Panc1 (cell line): ENCODE data around the gene GRK3.

ENCODE experiments used
- CTCF ChIP-seq: fragments of 450-650 bp; IDR thresholded peaks from 2 replicates; pipeline ENCODE4 v1.5.1; 2017; ENCODE audit warnings: mild to moderate bottlenecking
- TCF7L2 ChIP-seq: IDR thresholded peaks from 2 replicates; pipeline ENCODE4 v1.6.1; 2011; ENCODE audit warnings: mild to moderate bottlenecking, low read depth, low read length, inconsistent platforms

- no peak for TF ChIP-seq CTCF
- TF ChIP-seq TCF7L2: no peak
Measured at GRCh38 chr22:25630447-25630846, 66.0 kb downstream of the GRK3 start.
